Body of pancreas (tissue), 4 donors: ENCODE data around the gene PRRT1.

ENCODE experiments used
- CTCF ChIP-seq, 7 experiments: fragments of 450-650 bp in 4 of 7; fragments of 200-600 bp in 3 of 7; sonication (generic) in 3 of 7; IDR thresholded peaks; one replicate each; pipeline ENCODE4 v1.5.1; 2016 to 2019; ENCODE audit warnings: antibody characterized with exemption in 7 of 7
- POLR2A ChIP-seq, 3 donors: fragments of 450-650 bp; IDR thresholded peaks; one replicate each; pipeline ENCODE4 v1.6.1; 2016; ENCODE audit warnings: antibody characterized with exemption in 3 of 3, mild to moderate bottlenecking in 2 of 3

- TF ChIP-seq CTCF (IDR thresholded peaks at IDR 0.05) (no peak), POLR2A (IDR thresholded peaks at IDR 0.05) (no peak)
Observed at GRCh38 chr6:32140420-32141046, 11.2 kb downstream of the PRRT1 start.
